GM19467 (cell line): Measurements from ENCODE around the gene GCAT.
"Not testable (repeated sequence)": the region's sequence is repeated elsewhere in the genome, so short reads cannot be mapped to it uniquely, and the experiment has no call there.

Source experiments
- ATAC-seq: cut with Tn5 transposase; IDR thresholded peaks from one replicate; pipeline ENCODE4 v1.9.1; 2021; ENCODE audit warnings: mild to moderate bottlenecking, moderate library complexity; ENCODE audit not compliant: unreplicated experiment

GCAT gene

DNA sequence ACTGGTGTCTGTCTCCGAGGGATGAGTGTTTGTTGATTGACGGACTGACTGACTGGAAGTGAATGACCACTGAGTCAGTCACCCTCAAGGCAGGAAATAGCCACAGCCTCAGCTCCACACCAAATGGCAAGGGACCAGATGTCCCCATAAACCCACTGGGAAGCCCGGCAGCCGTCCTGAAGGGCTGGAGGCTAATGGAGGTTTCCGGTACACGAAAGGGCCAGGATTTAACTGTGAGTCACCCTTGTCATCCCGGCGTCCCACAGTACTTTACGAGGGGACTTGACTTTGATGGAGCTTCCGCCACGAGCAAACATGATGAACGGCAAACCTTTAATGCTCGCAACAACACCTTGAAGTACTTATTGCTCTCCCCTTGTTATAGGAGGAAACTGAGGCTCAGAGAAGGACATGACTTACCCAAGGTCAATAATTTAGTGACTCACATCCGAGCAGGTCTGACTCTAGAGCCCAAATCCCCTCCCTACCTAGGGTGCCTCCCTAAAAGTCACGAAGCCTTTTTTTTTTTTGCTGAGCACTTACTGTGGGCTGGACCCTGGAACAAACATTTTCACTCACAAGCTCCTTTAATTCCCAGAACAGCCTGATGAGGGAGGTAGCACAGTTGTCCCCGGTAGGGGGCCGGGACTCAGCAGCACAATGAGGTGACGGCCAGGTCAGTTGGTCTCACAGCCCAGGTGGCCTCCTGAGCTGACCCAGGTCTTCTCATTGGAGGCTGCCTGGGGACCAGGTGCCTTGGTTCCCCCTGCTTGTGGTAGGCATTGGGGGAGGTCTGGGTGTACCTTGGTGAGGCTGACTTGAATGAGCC is 25.2 kb upstream of the GCAT start:
- ATAC-seq: no peak

DNA sequence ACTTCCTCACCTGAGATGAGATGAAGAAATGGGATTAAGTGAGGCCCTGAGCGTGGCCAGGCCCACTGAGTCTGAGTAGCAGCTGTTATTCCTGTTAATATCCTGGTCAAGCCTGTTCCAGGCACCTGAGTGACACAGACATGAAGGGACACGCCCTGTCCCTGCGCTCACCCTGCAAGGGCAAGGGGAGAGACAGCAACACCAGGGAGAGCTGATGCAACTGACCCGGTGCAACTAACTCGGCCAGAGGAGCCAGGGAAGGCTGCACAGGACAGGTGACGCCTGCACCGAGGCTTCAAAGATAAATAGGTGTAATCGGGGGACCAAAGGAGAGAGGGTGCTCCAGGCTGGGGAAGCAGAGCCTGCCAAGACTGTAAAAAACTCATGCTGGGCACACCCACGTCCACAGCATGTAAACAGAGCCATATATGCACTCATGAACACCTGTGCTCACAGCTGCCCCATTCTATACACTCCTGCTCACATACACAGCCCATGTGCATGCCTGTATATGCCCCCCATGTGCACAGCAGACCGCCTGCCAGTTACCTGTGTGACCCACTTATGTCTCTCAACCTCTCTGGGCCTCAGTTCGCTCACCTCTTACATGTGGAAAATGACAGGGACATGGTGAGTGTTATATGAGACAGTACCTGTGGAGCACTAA is 22.8 kb upstream of the GCAT start:
- no peak for ATAC-seq

DNA sequence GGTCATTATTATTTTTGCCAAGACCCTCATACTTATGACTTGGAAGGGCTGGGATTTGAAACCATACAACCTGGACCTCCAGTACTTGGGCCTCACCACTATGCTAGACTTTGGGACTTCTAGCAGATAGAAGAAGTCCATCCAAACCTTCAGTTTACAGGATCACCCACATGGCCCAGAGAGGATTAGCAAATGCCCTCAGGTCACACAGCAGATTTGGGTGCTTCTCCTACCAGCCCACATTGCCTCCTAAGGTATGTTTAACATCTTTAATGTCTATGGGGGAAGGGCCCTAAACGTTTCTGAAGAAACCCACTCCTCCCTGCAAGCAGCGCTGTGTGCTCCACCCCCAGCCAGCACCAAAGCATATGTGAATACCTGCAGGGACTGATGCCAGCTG is 17.5 kb upstream of the GCAT start:
- no peak for ATAC-seq

DNA sequence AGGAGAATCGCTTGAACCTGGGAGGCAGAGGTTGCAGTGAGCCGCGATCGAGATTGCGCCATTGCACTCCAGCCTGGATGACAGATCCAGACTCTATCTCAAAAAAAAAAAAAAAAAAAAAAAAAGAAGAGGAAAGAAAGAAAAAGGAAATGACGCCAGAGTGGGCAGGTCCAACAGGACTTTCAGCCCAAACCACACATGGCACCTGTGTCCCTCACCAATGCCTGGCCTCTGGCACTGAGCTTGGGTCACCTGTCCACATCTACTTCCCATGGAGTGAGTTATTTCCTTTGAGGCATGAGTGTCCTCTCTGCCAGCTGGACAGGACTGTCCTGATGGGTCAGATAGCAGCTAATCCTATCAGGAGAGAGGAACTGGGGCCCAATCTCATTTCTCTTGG is 15.2 kb upstream of the GCAT start:
- no peak for ATAC-seq

DNA sequence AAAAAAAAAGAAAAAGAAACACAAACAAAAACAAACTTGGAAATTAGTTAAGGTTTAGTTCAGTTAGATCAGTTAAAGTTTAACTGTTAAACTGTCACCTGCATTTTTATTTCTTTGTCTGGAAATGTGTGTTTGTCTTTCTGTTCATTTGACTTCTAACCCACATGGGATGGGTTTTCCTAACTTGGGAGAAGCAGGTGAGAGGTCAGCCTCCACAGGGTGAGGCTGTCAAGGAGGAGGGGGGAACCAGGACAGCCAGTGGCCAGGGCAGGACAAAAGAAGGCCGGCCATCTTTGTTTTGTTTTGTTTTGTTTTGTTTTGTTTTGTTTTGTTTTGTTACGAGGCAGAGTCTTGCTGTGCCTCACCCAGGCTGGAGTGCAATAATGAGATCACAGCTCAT is 13.4 kb upstream of the GCAT start:
- ATAC-seq: no peak

DNA sequence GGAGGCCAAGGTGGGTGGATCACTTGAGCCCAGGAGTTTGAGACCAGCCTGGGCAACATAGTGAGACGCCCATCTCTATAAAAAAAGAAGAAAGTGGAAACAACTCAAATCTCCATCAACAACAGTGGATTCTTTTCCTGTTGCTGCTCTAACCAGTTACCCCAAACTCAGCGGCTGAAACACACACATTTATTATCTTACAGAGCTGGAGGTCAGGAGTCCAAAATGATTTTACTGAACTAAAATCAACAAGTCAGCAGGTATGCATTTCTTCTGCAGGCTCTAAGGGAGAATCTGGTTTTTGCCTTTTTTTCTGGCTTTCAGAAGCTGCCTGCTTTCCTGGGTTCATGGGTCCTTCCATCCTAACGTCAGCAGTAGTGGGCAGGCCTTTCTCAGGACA is 11.7 kb upstream of the GCAT start:
- ATAC-seq: no peak

DNA sequence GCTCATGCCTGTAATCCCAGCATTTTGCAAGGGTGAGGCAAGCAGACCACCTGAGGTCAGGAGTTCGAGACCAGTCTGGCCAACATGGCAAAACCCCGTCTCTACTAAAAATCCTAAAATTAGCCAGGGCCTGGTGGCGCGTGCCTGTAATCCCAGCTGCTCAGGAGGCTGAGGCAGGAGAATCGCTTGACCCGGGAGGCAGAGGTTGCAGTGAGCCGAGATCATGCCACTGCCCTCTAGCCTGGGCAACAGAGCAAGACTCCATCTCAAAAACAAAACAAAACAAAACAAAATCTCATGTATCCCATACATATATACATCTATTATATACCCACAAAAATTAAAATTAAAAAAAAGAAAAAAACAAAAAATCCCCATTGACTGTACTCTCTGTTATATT is 10.5 kb upstream of the GCAT start:
- not testable (repeated sequence) for ATAC-seq

DNA sequence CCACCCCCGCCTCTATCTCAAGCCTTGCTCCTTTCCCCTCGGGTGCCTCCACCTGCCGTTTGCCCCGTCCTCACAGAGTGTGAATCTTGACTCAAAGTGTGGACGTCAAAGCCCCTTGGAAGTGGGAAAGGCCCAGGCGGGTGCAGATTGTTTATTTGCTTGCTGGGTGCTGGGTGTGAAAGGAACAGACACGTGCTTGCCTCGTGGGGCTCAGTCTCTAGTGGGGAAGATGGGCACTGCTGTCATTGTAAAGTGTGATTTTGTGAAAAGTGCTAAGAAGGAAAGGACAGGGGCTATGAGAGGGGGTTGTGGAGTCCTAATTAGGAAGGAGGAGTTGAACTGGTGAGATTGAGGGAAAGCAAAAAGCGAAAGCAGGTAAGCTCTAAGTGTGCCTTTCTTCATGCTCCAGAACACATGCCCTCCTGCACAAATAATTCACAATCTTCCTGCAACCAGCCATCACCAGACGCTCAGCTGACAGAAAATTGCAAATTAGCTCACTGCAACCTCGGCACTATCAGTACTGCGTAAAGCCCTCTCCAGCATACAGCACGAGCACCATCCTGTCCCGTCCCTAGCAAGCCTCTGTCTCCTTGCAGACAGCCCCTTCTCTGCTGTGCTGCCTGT is 9.7 kb upstream of the GCAT start:
- no peak for ATAC-seq

DNA sequence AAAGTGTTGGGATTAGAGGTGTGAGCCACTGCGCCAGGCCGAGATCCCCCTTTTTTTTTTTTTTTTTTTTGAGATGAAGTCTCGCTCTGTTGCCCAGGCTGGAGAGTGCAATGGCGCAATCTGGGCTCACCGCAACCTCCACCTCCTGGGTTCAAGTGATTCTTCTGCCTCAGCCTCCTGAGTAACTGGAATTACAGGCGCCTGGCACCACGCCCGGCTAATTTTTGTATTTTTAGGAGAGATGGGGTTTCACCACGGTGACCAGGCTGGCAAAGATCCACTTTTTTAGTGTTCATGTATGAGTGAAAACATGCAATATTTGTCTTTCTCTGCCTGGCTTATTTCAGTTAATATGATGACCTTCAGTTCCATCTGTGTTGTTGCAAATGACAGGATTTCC is 7.8 kb upstream of the GCAT start:
- ATAC-seq: not testable (repeated sequence)

DNA sequence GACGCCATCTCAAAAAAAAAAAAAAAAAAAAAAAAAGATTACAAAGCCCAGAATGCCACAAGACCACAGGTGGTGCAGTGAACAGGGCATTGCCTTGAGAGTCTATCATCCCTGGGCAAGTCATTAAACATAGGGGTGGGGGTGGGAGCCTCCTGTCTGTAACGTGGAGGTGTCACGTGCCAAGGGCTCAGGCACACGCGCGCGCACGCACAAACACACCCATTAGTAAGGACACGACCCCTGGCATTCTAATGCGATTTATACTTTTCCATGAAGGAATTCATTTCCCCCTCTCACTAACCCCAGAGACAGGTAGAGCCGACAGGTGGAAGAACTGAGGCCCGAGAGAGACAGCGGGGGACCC is 5.8 kb upstream of the GCAT start:
- ATAC-seq: no peak

DNA sequence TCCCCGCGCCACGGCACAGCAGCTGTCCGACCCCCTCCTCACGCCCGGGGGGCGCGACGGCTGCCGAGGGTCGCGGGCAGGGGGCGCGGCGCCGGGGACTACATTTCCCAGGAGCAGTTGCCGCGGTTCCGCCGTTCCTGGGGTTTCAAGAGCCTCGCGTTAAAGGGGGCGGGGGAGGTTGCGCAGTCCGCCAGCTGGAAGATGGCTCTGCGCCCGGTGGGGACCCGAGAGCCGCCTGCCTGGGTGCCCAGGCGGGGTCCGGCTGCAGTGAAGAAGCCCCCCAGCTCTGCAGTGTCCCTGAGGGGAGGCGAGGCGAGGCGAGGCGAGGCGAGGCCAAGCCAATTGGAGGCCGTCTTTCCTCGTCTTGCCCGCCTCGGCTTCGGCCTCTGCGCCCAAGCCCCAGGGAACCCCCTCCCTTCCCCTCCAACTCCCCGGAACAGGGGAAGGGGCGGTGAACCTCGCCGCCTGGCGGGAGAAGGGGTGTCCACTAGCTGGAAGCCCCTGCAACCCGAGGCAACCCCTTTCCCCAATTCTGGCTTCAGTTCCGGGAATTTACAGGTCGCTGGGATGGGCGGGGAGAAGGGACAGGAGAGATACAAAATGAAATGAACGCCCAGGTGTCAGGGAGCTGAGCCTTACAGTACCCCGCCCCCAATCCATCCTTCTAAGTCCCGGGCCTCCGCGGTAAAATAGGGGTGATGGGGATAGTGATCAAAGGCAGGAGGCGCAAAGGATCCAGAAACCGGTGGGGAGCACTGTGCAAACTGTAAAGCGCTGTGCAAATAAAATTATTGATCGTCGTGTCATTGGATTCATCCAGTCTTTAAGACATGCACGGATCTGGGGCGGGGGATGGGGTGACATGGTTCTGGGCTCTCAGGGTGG is 5.2 kb upstream of the GCAT start:
- no peak for ATAC-seq

DNA sequence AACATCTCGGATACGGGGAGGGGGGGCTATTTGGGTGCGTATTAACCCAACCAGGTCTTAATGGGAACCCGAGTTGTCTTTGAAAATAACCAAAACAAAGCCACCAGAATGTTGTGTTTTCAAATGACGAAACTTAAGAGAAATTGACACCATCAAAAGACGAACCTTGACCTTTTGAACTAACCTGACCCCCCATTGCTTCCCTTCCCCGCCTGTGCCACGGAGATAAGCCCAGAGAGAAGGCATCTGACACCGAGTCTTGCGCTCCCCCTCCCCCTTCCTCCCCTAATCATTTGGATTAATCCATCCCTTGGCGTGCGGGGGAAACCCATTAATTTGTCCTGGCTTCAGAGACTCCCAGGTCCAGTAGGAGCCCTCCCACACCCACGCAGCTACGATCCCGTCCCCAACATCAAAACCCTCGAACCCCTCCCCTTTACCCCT is 4.5 kb upstream of the GCAT start:
- no peak for ATAC-seq

DNA sequence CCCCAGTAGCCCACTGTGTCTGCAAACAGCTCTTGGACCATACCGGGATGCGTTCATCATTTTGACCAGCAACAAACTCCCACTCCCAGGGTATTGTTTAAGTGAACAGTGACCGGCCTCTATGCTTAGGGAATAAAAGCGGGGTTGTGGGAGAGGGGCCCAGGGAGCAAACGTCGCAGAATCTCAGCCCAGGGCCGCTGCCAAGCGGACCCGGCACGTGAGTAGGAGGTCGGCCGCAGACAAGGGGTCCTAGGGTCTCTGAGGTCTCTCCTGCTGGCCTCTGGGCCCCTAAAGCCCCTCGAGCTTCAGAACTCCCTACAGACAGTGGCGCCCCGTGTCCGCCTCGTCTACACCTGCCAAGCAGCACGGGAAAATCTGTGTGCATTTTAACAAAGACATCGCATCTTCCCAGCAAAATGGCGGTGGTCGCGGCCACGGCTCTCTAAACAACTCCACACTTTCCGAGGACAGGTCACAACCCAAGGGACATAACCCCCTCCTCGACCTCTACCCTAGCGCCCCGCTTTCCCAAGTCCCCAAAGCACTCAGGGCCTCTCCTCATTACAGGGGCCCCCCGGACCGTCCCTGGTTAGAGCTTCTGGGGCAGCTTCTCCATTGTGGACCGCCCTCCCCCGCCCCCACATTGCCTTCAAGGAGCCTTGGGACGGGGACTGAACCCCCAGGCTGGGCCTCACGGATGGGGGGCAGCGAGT is 3.9 kb upstream of the GCAT start:
- ATAC-seq: no peak

DNA sequence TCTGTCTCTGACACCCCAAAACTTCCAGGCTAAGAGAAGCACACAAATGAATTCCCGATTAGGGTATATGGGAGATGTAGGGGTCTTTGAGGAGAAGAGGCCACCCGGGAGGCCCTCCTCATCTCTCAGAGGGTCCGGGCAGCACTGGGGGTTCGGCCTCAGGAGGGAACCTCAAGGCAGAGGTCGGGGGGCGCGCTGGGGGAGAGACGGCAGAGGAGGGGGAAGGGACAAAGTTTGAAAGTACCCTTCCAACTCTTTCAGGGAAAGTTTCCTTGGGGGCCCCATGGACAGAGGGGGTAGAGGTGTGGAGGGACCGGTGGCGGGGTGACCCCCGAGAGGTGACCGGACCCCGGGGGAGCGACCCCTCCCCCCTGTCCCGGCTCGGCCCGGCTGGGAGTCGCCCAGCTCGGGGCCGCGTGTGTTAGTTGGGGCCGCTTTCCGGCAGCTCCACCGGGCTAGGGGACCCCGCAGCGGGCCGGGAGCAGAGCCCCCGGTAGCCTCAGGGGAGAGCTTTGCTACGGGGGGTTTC is 3.3 kb upstream of the GCAT start:
- ATAC-seq: no peak

DNA sequence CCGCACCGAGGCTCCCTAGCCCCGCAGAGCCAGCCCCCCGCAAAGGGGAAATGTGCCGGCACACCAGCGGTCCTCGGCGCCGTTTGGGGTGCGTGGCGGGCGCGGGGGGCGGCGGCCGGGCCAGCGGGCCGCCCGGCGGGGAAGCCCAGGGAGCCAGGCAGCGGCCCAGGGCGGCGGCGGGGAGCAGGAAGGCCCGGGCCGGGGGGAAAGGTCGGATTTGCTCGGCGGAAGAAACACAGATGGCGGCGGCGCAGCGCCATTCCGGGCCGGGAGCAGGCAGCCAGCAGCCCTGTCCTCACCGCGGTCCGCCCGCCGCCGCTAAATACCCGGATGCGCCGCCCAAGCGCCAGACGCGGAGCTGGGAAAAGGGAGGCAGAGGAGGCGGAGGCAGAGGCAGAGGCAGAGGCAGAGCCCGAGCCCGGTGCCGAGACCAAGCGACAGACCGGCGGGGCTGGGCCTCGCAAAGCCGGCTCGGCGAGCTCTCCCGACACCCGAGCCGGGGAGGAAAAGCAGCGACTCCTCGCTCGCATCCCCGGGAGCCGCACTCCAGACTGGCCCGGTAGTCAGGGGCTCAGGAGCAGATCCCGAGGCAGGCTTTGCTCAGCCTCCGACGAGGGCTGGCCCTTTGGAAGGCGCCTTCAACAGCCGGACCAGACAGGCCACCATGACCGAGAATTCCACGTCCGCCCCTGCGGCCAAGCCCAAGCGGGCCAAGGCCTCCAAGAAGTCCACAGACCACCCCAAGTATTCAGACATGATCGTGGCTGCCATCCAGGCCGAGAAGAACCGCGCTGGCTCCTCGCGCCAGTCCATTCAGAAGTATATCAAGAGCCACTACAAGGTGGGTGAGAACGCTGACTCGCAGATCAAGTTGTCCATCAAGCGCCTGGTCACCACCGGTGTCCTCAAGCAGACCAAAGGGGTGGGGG is 2.6 kb upstream of the GCAT start:
- no peak for ATAC-seq

DNA sequence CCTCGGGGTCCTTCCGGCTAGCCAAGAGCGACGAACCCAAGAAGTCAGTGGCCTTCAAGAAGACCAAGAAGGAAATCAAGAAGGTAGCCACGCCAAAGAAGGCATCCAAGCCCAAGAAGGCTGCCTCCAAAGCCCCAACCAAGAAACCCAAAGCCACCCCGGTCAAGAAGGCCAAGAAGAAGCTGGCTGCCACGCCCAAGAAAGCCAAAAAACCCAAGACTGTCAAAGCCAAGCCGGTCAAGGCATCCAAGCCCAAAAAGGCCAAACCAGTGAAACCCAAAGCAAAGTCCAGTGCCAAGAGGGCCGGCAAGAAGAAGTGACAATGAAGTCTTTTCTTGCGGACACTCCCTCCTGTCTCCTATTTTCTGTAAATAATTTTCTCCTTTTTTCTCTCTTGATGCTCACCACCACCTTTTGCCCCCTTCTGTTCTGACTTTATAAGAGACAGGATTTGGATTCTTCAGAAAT is 1.9 kb upstream of the GCAT start:
- ATAC-seq: no peak

DNA sequence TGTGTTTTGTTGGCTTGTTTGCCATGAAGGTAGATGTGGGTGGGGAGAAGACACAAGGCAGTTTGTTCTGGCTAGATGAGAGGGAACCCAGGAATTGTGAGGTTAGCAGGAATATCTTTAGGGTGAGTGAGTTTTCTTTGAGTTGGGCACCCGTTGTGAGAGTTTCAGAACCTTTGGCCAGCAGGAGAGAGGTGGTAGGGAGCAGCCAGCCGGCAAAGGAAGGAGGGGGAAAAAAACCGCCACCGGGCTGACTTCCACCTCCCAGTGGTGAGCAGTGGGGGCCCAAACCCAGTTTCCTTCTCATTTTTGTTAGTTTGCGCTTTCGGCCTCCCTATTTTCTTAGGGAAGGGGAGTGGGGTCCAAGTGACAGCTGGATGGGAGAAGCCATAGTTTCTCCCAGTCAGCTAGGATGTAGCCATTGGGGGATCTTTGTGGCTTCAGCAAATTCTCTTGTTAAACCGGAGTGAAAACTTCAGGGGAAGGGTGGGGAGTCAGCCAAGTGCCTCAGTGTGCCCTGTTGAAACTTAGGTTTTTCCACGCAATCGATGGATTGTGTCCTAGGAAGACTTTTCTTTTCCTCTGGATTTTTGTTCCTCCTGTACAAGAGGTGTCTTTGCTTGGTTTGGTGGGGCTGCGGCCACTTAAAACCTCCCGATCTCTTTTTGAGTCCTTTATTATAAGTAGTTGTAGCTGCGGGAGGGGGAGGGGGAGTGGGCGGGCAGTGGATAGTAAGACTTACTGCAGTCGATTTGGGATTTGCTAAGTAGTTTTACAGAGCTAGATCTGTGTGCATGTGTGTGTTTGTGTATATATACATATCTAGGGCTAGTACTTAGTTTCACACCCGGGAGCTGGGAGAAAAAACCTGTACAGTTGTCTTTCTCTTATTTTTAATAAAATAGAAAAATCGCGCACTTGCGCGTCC is 1.1 kb upstream of the GCAT start:
- no peak for ATAC-seq

DNA sequence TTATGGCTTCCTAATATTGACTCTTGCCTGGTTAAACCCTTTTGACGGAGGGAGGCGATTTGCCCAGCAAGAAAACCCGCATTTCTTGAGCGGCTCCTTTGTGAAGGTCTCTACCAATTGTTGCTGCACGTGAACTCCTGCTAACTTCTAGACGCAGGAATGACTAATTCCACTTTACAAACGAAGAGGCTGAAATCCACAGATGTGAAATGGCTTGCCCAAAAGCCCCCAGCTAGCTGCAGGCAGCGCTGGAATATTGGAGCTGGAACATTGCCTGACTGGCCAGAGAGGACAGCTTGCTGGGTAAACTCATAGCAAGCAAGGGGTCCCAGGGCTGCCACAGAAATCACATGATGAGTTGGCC is 542 bp downstream of the GCAT start:
- ATAC-seq: no peak
